Activated CD8-positive, alpha-beta memory T cell treated with anti-CD3 and anti-CD28 coated beads for 4 hours (primary cell): ENCODE measurements around the gene PPARD.
"Not testable (repeated sequence)": the region's sequence is repeated elsewhere in the genome, so short reads cannot be mapped to it uniquely, and the experiment has no call there.

ENCODE experiments used
- DNase-seq, 2 donors: peaks; one replicate each; pipeline ENCODE4 v3.0.0-alpha.2; 2020; ENCODE audit warnings: low read depth in 2 of 2

The PPARD gene

GRCh38 chr6:35381132-35381531 lies 38.8 kb downstream of the PPARD start:
- no peak for DNase-seq

DNA sequence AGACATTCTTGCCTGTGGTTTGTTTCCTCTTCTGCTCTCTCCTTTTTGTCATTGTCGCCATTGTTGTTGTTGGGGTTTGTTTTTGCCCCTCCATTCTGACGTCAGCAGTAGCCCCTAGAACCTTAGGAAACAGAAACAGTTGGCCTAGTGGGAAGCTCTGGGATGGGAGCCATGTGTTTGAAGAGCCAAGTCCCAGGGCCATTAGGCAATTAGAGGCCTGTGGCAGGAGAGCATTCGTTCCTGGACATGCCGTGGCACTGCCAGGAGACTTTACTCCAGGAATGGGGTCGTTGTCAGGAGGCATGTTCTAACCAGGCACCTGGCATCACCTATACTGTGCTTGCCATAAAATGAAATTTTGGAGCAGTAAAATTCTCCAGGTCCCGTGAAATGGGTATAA lies 39.7 kb downstream of the PPARD start:
- no peak for DNase-seq

DNA sequence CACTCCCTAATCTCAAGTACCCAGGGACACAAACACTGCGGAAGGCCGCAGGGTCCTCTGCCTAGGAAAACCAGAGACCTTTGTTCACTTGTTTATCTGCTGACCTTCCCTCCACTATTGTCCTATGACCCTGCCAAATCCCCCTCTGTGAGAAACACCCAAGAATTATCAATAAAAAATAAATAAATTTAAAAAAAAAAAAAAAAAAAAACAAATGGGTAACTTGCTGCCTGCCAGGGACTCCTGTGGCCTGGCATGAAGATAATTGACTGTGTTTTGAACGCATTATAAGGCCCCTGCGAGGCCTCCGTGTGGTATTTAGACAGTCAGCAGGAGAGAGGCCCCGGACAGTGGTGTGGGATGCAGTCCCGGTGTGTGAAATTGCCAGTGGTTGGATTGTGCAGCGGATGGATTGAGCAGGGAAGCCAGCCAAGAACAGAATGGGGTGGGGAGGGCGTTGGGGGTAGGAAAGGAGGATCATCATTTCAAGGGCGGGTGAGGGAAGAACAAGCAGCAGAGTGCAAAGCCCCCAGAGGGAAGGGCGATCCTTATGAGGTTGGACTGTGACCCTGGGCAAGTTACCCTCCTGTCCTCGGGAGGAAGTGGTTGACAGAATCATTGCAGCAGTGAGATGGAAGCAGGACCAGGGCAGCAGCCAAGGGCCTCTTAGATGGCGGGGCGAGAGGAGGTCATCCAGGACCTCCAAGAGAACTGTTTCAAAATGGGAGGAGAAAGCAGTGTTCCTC lies 43.3 kb downstream of the PPARD start:
- DNase-seq: no peak

- DNase-seq: no peak
These were observed 44.6 kb downstream of the PPARD start for GRCh38 chr6:35386989-35387388.

DNA sequence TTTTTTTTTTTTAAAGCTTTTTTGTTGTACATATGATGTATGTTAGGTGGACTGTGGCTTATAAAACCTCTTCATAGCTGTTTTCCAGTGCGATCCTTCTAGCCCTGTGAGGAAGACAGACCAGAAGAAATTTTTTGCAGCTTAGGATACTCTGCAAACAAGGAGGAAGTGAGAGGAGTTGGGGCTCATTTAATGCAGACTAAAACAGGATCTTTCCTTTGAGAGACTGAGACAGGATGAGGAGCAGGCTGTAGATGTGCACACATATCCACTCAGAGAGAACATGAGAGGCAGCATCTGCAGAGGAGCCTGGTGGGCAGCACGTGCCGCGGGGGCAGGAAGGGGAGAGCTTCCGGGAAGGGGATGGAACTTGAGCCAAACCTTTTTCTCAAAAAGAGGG lies 45.7 kb downstream of the PPARD start:
- no peak for DNase-seq

- no peak for DNase-seq
These were observed 46.5 kb downstream of the PPARD start for GRCh38 chr6:35388772-35389352.

DNA sequence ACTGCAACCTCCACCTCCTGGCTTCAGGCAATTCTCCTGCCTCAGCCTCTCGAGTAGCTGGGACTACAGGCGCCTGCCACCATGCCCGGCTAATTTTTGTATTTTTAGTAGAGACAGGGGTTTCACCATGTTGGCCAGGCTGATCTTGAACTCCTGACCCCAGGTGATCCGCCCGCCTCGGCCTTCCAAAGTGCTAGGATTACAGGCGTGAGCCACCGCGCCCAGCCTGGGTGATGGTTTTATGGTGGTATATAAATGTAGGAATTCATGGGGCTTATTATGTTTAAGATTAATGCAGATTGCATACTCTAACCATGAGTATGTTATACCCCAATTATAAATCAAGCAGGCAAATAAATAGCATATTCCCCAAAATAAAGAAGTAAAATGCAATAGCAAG lies 47.0 kb downstream of the PPARD start:
- DNase-seq: not testable (repeated sequence)

DNA sequence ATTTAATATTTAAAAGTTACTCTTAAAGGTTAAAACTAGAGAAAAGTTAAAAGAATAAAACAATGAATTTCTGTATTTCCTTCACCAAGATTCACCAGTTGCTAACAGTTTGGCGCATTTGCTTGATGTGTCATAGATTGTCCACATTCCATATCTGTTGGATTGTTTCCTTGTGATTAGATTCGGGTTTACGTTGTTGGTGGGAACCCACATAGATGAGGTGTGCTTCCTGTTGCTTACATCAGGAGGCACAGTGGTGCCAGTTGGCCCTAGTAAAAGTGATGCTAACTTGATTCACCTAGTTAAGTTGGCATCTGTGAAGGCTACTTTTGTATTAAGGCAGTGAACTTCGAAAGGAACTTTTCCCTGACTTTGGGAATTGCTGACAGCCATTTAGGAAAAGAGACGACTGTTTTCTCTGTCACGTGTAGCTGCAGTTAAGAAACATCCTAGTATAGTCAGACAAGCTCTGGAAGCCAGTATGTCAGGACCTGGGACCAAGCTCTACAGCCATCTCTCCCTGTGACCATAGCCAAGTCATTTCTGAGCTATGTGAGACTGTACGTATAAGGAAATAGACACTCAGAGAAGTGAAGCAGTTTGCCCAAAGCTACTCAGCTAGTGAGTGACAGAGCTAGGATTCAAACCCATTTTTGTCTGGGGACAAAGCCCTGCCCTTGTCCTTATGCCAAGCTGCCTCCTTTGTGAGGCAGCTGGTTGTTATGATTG lies 49.0 kb downstream of the PPARD start:
- no peak for DNase-seq

GRCh38 chr6:35392111-35392702 lies 49.8 kb downstream of the PPARD start:
- no peak for DNase-seq

DNA sequence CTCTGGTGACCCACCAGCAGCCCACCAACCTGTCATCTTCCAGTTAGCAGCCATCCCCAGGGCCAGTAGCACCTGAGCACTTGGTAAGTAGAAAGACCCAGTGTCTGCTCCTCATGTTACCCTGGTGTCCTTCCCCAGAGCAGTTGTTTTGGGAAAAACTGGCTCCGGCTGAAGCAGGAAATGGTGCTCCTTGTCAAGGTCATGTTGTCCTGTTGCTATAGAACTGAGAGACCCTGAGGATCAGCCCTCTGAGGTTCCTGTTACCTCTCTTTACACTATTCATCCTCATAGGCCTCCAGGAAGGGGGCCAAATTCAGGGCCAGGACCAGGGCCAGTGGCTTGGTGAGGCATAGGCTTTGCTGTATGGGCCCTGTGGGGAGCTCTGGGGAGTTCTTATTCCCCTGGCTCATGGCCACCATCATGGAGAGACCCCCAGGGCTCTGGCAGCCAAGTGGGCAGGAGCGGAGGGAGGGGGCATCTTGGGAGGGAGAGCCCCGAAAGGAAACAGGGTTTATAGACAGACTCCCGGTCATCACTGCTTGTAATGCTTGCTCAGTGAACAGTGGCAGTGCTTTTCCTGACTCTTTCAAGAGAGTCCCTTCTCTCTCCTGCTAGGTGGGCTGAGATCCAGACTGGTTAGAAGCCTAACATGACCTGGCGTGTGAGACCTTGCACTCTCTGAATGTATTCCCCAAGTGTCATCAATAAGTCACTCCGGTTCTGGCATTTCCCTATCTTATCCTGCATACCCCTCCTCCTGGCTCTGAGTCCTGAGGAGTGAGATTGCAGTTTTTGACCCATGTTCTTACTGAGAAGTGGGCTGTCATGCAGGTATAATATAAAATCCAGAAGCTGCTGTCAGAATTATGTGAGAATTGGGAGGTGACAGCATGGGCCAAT lies 50.7 kb downstream of the PPARD start:
- DNase-seq: no peak

DNA sequence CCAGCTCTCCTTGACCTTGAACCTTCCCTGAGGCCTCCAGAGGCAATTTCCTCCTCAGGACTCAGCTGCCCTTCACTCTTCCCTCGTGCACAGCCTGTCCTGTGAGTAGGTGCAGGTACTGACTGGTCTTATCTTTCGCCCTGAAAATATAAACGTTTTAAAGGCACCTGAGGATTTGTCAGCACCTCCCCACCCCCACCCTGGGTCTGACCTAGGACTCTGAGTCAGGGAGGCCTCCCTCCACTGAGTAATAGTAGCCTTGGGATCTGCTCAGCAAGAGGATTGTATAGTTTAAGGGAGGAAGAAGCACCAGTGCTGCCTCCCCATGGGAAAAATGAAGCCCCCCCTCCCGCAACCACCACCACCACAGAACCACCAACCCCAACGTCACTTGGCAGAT lies 54.6 kb downstream of the PPARD start:
- DNase-seq: no peak

DNA sequence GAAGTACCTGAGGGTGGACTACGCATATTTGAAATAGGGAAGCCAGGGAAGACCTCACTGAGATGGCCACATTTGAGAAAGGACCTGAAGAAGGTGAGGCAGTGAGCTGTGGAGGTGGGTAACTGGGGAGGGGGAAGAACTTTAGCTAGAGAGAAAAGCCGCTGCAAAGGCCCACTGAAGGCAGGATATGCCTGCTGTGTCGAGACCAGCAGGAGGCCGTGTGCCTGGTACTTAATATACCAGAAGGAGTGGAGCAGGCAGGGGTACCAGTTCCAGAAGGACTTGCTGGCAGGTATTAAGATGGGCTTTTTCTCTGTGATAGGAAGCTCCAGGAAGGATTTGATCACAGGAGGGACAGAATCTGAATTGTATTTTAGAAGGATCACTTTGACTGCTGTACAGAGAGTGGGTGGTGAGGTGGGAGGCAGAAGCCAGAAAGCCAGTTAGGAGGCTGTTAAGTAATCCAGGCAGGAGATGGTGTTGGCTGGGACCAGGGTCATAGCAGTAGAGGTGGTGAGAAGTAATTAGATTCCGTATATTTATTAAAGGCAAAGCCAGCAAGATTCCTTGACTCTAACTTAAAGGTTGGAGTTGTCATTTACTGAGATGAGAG lies 55.6 kb downstream of the PPARD start:
- DNase-seq: no peak

- DNase-seq: no peak
These were observed 56.2 kb downstream of the PPARD start for GRCh38 chr6:35398526-35398925.

DNA sequence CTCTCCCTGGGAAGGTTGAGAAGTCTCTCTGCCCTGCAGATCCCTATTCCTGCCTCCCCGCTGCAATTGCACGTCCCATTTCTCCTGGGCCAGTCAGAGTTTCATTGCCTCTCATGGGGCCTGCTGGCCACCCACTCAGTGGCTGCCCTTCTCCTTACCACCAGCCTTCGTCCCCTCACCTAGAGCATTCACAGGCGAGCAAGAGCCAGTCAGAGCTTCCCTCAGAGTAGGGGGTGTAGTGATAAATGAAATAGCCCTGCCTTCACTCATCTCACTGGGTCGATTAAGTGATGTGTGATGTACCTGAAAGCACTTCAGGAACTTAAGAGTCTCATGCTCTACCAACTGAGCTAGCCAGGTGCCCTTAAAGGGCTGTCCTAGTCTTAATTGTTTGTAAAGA lies 57.8 kb downstream of the PPARD start:
- DNase-seq: no peak

GRCh38 chr6:35400901-35401311 lies 58.5 kb downstream of the PPARD start:
- DNase-seq: no peak

GRCh38 chr6:35401514-35401913 lies 59.2 kb downstream of the PPARD start:
- DNase-seq: no peak

DNA sequence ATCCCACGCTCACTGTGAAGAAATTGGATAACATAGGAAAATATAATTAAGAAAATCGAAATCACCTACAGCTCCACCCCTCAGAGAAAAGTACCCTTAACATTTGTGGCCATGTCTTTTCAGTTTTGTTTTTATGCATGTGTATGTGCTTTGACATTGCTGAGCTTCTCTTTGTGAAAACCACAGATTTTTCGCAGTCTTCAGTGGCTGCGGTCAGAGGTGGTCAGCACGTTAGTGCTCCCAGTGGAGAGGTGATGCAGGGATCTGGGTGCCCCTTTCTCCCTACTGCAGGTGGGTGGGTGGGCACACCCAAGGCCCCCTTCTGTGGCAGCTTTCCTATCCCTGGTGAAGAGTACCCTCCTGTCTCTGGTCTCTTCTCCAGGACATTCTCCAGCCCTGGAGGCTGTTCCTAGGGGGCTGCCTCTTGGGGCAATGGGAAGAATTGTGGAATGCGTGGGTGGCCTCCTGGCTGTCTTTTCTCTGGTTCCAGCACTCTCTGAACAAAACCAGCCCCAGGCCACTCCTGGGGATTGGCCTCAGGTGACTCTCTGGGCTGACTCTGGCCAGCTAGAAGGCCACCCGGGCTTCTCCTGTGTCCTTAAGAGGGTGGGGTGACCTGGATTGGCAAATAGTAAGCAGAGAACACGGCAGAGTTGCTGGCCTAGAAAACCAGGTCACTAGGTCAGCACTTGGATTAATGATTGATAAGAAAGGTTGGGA lies 59.9 kb downstream of the PPARD start:
- no peak for DNase-seq

GRCh38 chr6:35402856-35403191 lies 60.5 kb downstream of the PPARD start:
- DNase-seq: no peak

- no peak for DNase-seq
These were observed 61.4 kb downstream of the PPARD start for GRCh38 chr6:35403544-35404442.
